Activated naive CD4-positive, alpha-beta T cell treated with anti-CD3 and anti-CD28 coated beads, Interleukin-2, amount 50 U/mL, for 24 hours (primary cell): ENCODE data around the gene PSKH1.
"Not testable (repeated sequence)": the region's sequence is repeated elsewhere in the genome, so short reads cannot be mapped to it uniquely, and the experiment has no call there.

Source experiments
- H3K27ac Mint-ChIP-seq: one replicate; pipeline ENCODE4 v1.8.0; 2021; ENCODE audit warnings: mild to moderate bottlenecking, mixed read lengths
- H3K27me3 Mint-ChIP-seq: one replicate; pipeline ENCODE4 v1.8.0; 2021; ENCODE audit warnings: mixed read lengths
- H3K36me3 Mint-ChIP-seq: one replicate; pipeline ENCODE4 v1.8.0; 2021; ENCODE audit warnings: mixed read lengths
- H3K4me1 Mint-ChIP-seq: one replicate; pipeline ENCODE4 v1.8.0; 2021; ENCODE audit warnings: mixed read lengths
- H3K4me3 Mint-ChIP-seq: one replicate; pipeline ENCODE4 v1.8.0; 2021; ENCODE audit warnings: mild to moderate bottlenecking, mixed read lengths
- H3K9me3 Mint-ChIP-seq: one replicate; pipeline ENCODE4 v1.8.0; 2021; ENCODE audit warnings: mixed read lengths

The PSKH1 gene

DNA sequence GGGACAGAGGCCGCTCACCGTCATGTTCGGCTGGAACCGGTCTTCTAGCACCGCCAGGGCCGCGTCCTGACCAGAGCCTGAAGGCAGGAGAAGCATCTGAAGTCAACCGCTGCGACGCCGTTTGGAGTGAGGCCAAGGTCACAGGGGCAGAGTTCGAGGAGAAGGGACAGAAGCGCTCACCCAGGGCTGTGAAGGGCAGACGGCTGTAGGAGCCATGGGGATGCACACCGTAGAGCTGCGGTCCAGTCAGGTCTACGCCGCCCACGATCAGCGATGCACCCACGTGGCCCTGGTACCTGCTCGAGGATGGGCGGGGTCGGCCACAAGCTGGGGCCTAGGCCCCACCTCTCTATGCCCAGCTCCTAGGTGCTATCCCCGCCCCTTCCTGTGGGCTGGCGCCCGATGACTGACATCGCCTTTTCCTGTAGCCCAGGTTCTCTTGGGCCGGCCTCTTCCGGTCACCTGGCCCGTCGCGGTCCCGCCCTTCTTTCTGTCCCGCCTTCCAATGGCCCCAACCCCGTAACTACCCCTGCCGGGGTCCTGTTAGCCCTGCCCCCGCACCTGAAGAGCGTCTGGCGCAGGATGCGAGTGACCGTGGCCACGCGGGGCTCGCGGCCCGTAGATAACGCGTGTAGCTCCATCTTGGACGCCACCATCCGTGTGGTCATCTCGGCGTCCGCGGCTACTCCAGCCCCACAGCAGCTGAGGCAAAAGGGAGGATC, 42.5 kb downstream of the PSKH1 start:
- H3K4me1 Mint-ChIP-seq = peaks cover 45% of the 10 kb centered on the region
- H3K27ac Mint-ChIP-seq = peak overlapping the region; percentile 99
- peak overlapping the region; percentile 100 for H3K4me3 Mint-ChIP-seq
- peaks cover 7% of the 10 kb centered on the region for H3K36me3 Mint-ChIP-seq
- no peaks in the 10 kb centered on the region for H3K9me3 Mint-ChIP-seq
- H3K27me3 Mint-ChIP-seq = no peaks in the 10 kb centered on the region

DNA sequence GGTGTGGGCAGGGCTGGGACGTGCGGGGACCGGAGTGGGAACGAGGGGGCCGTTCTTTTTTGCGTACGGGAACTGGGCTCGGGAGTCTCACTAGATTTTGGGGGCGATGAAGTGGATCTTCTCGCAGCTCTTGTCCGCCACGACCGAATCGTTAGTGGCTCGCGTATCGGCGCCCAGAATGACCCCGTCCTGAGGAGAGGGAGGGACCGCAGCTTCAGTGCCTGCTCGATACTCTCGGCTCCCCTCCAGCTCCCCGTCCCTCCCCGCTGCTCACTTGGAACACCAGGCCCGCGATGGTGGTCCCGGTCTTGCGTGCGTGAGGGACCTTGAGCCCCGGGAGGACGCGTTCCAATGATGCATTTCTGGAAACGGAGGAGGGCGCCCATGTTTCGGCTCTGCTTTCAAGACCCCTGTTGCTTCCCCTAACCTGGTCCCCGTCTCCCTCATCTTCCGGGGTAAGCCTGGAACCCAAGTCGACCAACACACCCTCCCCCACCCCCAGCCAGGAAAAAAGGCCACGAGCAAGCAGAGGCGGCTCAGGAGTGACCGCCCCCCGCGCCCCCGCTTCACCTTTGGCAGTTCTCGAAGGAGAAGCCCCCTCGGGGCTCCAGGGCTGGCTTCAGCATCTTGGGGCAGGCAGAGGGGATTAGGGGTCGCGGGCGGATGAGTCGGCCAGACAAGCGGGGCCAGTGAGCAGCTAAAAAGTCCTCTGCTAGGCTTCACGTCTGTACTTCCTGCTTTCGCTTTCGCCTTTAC, 43.2 kb downstream of the PSKH1 start, which contains the start of gene PSMB10:
TSS of gene PSMB10 (minus strand) at position 727 of the 756 bp plus-strand sequence. CDS start at position 626, 101 bp downstream.
- Mint-ChIP-seq H3K4me3 (peak within 1 kb of the TSS; percentile 100), H3K27me3 (no peaks in the 10 kb centered on the region), H3K9me3 (no peaks in the 10 kb centered on the region), H3K4me1 (peaks cover 46% of the 10 kb centered on the region), H3K27ac (peak within 1 kb of the TSS; percentile 99), H3K36me3 (peaks cover 7% of the 10 kb centered on the region)

DNA sequence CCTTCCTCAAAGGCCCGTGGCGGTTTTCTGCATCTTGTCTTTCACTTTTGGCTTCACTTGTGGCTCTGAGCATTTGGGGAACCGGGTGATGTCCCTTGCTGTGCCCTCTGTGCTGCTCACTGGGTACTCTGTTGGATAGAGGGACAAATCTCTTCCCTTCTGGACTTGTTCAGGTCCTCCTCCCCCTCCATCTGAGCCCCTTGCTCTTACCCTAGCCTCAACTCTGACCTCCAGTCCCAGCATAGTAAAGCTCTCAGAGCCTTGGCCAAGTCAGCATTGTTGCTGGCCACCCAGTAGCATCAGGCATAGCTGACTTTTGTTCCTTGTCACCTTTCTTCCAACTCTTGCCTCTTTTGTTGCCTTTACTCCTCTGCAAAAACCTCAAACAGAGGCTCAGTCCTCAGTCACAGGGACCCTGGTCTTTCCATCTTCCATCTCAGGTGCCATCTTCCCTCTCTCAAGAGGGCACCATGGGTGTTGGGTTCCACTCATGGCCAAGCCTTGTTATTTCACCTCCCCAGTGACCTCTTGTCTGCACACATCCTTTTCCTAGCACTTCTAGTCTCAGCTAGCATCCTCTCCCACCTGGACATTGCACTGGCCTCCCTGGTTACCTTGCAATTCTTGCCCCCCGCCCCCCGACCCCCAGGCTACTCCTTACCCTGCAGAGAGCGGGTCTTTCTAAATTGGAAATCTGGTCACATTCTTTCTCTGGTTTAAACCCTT, 44.0 kb downstream of the PSKH1 start:
- Mint-ChIP-seq H3K27me3 (no peaks in the 10 kb centered on the region), H3K4me3 (peak overlapping the region; percentile 100), H3K36me3 (peaks cover 7% of the 10 kb centered on the region), H3K9me3 (no peaks in the 10 kb centered on the region), H3K27ac (peak overlapping the region; percentile 99), H3K4me1 (peaks cover 53% of the 10 kb centered on the region)

DNA sequence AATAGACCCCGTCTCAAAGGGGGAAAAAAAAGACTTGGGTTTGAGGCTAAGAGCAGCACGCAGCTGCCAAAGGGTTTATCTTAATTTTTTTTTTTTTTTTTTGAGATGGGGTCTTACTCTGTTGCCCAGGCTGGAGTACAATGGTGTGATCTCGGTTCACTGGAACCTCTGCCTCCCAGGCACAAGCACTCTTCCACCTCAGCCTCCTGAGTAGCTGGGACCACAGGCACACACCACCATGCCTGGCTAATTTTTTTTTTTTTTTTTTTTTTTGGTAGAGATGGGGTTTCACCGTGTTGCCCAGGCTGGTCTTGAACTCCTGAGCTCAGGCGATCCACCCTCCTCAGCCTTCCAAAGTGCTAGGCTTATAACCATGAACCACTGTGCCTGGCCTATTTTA, 44.7 kb downstream of the PSKH1 start:
- not testable (repeated sequence) for H3K36me3 Mint-ChIP-seq, H3K9me3 Mint-ChIP-seq, H3K27ac Mint-ChIP-seq, H3K27me3 Mint-ChIP-seq
- Mint-ChIP-seq H3K4me1 (peaks cover 56% of the 10 kb centered on the region), H3K4me3 (peak overlapping the region; percentile 100)

DNA sequence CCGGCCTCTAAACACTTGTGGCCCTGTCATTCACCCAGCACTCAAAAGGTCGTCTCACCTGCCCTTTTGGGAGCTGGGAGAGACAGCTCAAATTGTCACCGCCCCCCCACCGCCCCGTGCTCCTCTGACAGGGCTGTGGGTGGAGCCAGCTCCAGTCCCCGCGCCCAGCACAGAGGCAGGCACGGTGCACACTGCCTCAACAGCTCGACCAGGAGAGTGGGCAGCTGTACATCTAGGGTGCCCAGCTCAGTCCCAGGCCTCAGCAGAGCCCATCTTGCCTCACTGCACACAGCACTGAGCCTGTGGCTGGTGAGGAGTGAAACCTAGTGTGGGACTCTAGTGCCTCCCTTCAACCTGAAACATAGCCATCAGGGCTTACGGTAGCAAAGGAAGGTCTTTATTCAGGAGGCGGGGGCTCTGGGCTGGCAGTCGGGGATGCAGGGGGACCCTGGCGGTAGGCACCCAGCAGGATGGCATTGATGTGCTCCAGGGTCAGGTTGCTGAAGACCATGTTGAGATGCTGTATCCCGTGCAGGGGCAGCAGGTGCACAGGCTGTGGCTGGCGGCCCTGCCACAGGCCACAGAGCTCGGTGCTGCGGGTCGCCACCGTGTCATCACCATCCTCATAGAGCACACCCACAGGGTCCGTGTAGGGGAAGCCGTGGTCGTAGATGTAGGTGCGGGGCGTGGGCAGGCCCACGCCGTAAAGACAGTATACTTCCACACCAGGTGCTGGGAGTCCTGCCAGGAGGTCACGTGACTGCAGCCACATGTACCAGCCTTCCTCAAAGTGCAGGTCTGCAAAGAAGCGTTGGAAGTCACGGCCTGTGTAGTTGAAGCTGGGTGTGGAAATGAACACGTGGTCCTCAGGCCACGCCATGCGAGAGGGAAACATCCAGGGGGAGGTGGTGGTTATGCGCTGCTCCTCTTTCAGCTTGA, 46.7 kb downstream of the PSKH1 start:
- H3K27ac Mint-ChIP-seq = peak overlapping the region; percentile 84
- H3K27me3 Mint-ChIP-seq = no peaks in the 10 kb centered on the region
- peak overlapping the region; percentile 31 for H3K4me3 Mint-ChIP-seq
- no peaks in the 10 kb centered on the region for H3K9me3 Mint-ChIP-seq
- H3K4me1 Mint-ChIP-seq = peaks cover 48% of the 10 kb centered on the region
- peaks cover 3% of the 10 kb centered on the region for H3K36me3 Mint-ChIP-seq

DNA sequence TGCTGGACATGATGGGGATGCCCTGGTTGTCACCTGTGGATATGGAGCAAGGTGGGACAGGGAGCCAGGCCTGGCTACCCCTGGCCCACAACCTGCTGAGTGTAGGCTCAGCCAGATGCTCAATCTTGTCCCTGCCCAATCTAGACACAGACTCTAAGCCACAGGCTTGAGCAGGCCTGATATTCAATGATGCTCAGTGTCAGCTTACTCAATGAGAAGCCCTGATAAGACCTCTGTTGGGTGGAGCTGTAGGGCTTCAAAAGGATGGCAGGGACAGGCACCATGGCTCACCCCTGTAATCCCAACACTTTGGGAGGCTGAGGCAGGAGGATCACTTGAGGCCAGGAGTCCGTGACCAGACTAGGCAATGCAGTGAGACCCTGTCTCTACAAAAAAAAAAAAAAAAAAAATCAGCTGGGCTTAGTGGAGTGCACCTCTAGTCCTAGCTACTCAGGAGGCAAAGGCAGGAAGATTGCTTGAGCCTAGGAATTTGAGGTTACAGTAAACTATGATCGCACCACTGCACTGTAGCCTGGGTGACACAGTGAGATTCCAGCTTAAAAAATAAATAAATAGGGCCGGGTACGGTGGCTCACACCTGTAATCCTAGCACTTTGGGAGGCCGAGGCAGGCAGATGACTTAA, 47.5 kb downstream of the PSKH1 start:
- peak overlapping the region; percentile 84 for H3K27ac Mint-ChIP-seq
- H3K27me3 Mint-ChIP-seq = no peaks in the 10 kb centered on the region
- peaks cover 3% of the 10 kb centered on the region for H3K36me3 Mint-ChIP-seq
- no peak overlapping the region for H3K4me3 Mint-ChIP-seq
- H3K4me1 Mint-ChIP-seq = peaks cover 40% of the 10 kb centered on the region
- H3K9me3 Mint-ChIP-seq = no peaks in the 10 kb centered on the region

DNA sequence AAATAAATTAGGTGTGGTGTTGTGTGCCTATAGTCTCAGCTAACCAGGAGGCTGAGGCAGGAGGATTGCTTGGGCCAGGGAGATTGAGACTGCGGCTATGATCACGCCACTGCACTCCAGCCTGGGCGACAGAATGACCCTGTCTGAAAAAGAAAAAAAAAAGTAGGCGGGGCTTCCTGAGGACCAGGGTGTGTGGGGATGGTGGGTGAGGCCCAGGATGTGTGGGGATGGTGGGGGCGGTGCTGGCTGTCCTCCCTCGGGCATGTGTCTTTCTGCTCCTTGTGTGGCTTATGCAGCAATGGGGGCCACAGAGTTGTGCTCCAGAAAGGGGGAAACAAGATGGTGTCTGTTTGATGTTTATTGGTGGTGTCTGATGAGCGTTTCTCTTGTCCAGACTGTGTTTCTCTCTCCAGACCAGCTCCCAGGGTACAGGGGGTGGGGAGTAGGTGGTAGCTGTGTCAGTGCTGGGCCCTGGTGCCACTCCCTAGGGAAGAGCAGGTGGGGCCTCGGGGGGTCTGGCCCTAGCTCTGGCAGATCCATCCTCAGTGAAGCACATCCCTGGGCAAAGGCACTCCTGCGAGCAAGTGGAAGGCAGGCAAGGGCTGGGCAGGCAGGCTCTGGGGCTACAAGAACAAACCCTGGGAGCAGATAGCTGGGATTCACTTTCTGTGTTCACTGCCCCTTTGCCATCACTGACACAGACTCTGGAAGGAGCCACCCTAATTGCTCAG, 48.6 kb downstream of the PSKH1 start:
- Mint-ChIP-seq H3K9me3 (no peaks in the 10 kb centered on the region), H3K36me3 (no peaks in the 10 kb centered on the region), H3K4me1 (peaks cover 38% of the 10 kb centered on the region), H3K27ac (no peak overlapping the region), H3K27me3 (no peaks in the 10 kb centered on the region), H3K4me3 (no peak overlapping the region)

DNA sequence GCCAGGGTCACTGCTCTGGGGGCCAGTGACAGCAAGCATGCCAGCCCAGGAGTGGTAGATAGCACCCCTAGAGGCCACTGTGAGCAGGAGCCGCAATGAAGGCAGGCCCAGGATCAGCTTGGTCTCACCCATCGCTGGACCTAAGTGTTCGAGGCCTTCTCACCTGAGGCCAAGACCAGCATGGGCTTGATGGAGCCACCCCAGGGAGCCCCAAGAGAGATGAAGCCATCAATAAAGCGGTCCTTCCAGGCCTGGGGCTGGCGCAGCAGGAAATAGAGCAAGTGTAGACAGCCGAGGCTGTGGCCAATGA, 49.1 kb downstream of the PSKH1 start:
- Mint-ChIP-seq H3K4me3 (no peak overlapping the region), H3K9me3 (no peaks in the 10 kb centered on the region)

DNA sequence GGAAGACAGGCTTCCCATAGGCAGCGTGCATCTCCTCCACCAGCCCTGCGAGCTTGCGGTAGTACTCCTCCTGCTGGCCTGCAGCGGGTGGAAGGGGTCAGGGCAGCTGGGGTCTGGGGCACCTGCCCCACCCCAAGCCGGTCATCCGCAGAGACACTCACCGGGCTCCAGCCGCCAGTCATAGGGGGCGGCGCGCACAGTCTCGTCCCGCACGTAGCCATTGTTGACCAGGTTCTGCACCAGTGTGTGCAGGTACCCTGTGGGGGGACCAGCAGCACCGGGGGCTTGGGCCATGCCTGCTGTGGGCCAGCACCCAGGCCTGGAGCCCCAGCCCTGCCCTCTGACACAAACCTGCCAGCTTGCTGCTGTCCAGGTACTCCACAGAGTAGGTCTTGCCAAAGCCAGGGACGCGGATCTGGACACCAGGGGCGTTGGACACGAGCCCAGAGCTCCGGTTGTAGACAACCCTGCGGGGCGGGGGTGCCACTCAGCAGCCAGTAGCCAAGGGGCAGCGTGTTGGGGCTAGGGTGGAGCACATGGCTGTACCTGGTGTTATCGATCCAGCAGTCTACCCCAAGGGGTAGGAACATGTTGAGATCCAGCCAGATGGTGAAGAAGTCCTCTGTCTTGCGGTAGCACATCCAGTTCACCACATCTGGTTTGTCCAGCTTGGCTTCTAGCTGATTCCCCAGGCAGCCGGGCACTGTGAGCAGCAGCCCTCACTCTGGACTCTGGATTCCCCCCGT, 49.6 kb downstream of the PSKH1 start:
- Mint-ChIP-seq H3K9me3 (no peaks in the 10 kb centered on the region), H3K36me3 (no peaks in the 10 kb centered on the region), H3K4me3 (no peak overlapping the region), H3K27ac (no peak overlapping the region), H3K27me3 (no peaks in the 10 kb centered on the region), H3K4me1 (peaks cover 29% of the 10 kb centered on the region)

More for the DNA sequence above, 49.1 kb downstream of the PSKH1 start:
- Mint-ChIP-seq H3K27me3 (no peaks in the 10 kb centered on the region), H3K4me1 (peaks cover 33% of the 10 kb centered on the region), H3K36me3 (no peaks in the 10 kb centered on the region), H3K27ac (no peak overlapping the region)

DNA sequence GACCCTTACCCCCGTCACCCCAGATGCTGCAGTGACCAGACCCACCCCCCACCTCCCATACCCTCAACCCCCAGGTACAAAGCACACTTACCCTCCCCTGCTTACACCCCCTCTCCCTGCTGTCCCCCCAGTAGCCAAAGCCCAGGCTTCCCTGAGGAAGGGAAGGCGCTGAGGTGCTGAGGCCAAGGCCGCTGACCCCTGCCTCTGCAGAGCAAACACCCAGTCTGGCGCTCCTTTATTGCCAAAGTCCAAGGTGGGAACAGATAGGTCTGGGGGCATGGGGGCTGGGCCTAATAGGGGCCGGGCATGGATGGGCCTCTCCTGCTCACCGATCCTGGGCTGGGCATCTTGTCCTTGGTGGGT, 50.2 kb downstream of the PSKH1 start:
- no peak overlapping the region for H3K4me3 Mint-ChIP-seq
- H3K36me3 Mint-ChIP-seq = peaks cover 1% of the 10 kb centered on the region
- peaks cover 29% of the 10 kb centered on the region for H3K4me1 Mint-ChIP-seq
- H3K27ac Mint-ChIP-seq = no peak overlapping the region
- no peaks in the 10 kb centered on the region for H3K9me3 Mint-ChIP-seq
- H3K27me3 Mint-ChIP-seq = no peaks in the 10 kb centered on the region

DNA sequence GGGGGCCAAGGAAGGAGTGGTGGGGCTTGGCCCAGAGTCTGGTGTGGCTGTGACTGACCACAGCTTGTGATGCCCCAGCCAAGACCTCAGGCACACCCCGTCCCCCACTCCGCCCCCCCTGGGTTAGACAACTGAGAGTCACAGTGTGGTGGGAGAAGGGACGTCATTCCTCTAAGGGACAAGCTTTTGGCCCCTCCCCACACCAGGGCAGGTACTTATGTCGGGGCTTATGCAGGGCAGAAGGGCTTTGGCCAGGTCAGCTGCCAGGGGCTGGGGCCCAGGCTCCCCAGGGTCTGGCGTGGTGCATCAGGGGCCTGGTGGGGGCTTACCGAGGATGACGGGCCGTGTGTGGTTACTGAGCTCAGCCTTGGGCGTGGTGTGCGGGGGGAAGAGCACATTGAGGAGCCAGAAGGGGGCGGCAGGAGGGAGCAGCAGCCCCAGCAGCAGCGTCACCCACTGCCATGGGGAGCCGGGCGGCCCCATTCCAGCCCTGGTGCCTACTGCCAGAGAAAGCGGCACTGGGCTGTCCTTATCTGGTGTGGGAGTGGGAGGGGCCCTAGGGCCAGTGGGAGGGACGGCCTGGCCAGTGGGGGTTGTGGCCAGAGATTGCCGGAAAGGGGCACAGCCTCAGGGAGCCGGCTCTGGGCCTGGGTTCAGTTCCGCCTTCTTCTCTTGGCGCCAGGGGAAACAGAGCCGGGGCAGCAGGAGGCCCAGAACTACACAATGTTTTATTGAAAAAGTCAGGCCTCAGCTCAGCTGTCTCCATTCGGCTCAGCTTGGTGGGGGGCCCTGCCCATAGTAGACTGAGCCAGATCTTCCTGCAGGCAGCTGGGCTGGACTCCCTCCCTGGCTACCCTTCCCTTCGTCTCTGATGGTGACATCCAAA, 50.8 kb downstream of the PSKH1 start, which contains the start of gene LCAT:
TSS of gene LCAT (minus strand) at position 502 of the 886 bp plus-strand sequence. CDS start at position 483, 19 bp downstream.
- no peaks in the 10 kb centered on the region for H3K27me3 Mint-ChIP-seq

DNA sequence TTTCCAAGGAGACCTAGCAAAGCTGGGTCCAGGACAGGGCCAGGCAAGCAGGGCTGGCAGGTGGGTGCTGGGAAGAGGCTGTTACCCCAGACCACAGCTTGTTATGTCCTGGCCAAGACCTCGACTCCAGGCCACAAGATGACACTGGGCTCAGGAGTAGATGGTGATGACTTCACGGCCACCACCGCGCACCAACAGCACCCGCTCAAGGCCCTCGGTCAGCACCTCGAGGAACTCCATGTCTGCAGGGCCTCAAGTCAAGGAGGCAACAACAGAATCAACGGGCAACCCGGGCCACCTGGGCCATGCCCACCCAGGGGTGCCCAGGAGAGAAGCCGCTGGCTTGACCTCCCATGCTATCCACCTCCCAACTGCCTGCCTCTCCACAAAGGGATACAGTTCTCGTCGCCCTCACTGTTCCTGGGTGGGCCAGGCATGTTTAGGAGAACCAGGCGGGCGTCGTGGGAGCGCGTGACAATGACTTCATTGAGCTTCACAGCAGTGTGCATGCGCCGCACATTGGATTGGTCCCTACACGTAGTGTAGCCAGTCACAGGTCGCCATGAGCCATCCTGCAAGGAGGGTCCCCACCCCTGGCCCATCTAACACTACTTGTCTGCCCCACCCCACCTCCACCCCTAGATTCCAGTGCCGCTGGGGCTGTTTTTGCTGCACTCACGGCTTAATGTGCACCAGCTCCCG, 51.8 kb downstream of the PSKH1 start:
- H3K36me3 Mint-ChIP-seq = peaks cover 2% of the 10 kb centered on the region
- peaks cover 19% of the 10 kb centered on the region for H3K4me1 Mint-ChIP-seq
- H3K27me3 Mint-ChIP-seq = no peaks in the 10 kb centered on the region
- no peak overlapping the region for H3K4me3 Mint-ChIP-seq
- no peak overlapping the region for H3K27ac Mint-ChIP-seq
- H3K9me3 Mint-ChIP-seq = no peaks in the 10 kb centered on the region

More for the DNA sequence above, 50.8 kb downstream of the PSKH1 start, which contains the start of gene LCAT:
- Mint-ChIP-seq H3K4me3 (no peak within 1 kb of the TSS), H3K4me1 (peaks cover 27% of the 10 kb centered on the region), H3K36me3 (peaks cover 2% of the 10 kb centered on the region), H3K9me3 (no peaks in the 10 kb centered on the region), H3K27ac (no peak within 1 kb of the TSS)
